ENCODE measurements around the gene PFN3.

PFN3 gene

DNA sequence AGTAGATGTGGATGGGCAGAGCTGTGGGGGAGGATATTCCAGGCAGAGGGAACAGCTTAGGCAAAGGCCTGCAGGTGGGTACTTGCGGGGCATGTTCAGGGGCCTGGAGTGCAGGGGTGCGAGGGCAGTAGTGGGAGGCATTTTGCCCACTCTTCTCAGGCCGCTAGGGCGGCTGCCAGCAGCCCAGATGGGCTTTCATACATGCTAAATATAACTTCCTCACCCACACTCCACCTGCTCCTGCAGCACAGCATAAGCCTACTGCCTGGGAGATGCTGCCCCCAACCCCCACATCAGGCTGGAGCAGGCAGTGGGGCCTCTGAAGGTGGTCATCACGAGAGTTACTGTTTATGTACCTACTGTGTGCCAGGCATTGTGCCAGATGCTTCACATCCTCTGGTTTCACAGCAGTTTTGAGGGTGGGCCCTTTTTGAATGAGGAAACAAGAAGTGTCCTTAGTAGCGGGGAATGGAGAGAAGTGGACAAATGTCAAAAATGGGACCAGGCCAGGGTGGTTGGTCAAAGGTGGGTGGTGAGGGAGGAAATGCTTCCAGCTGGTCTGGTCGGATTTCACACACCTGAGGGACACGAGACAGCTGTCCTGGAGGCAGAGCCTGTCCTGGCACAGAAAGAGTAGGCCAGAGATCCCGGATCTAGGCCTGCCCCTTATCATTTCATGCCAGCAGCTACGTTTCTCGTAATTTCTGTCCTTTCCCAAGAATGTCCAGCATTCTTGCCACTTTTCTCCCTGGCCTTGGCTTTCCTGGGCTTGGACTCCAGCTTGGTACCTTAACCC, 30.6 kb downstream of the PFN3 start:
- TF ChIP-seq FOXP2 (optimal IDR thresholded peaks at IDR 0.05; ENCODE audit: borderline replicate concordance, extremely low read depth, extremely low read length, insufficient read depth) (no peak), TAF1 (IDR thresholded peaks at IDR 0.05; ENCODE audit: borderline replicate concordance, insufficient read depth, low read length) (no peak), POLR2AphosphoS5 (IDR thresholded peaks at IDR 0.05; ENCODE audit: low read depth, low read length) (no peak), SIN3A (IDR thresholded peaks at IDR 0.05; ENCODE audit: borderline replicate concordance, insufficient read depth, low read length) (no peak)
- TF ChIP-seq, protein P1, sequence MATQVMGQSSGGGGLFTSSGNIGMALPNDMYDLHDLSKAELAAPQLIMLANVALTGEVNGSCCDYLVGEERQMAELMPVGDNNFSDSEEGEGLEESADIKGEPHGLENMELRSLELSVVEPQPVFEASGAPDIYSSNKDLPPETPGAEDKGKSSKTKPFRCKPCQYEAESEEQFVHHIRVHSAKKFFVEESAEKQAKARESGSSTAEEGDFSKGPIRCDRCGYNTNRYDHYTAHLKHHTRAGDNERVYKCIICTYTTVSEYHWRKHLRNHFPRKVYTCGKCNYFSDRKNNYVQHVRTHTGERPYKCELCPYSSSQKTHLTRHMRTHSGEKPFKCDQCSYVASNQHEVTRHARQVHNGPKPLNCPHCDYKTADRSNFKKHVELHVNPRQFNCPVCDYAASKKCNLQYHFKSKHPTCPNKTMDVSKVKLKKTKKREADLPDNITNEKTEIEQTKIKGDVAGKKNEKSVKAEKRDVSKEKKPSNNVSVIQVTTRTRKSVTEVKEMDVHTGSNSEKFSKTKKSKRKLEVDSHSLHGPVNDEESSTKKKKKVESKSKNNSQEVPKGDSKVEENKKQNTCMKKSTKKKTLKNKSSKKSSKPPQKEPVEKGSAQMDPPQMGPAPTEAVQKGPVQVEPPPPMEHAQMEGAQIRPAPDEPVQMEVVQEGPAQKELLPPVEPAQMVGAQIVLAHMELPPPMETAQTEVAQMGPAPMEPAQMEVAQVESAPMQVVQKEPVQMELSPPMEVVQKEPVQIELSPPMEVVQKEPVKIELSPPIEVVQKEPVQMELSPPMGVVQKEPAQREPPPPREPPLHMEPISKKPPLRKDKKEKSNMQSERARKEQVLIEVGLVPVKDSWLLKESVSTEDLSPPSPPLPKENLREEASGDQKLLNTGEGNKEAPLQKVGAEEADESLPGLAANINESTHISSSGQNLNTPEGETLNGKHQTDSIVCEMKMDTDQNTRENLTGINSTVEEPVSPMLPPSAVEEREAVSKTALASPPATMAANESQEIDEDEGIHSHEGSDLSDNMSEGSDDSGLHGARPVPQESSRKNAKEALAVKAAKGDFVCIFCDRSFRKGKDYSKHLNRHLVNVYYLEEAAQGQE (IDR thresholded peaks at IDR 0.05; ENCODE audit: insufficient read depth in 1 of 2, low read depth in 2 of 2, low read length in 2 of 2) = no peak

DNA sequence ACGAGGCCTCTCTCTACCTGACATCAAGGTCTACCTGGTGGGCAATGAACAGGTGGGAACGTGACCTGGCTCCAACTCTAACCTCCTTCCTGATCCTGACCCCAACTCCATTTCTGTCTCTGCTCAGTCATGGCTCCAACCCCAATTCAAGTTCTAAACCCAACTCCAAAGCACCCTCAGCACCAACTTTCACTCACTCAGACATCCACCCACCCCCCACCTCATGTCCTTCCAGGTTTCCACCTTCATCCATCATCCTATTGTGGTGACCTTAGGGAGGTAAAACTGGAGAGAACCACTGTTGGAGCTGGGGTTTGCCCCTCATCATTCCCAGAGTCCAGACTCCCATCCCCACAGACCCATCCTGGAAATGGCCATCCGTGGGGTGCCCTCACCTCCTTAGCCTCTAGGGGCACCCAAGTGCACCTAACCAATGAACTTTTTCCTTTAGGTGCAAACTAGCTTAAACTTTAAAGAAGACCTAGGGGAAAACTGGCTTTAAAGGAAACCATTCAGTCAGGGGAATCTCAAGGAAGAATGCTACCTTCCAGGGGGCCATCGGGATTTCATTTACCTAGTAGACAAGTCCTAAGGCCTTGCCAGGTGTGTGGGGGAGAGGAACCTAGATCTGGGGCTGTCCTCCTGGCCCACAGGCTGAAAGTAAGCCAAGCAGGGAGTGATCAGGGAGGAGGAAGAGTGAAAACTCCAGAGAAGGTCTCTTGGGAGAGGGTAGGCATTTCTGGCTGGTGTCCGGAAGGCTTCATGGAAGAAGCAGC, 31.4 kb downstream of the PFN3 start:
- TF ChIP-seq, protein P1 (IDR thresholded peaks at IDR 0.05; ENCODE audit: insufficient read depth in 1 of 2, low read depth in 2 of 2, low read length in 2 of 2) = no peak
- no peak for TF ChIP-seq SIN3A (IDR thresholded peaks at IDR 0.05; ENCODE audit: borderline replicate concordance, insufficient read depth, low read length)
- no peak for TF ChIP-seq TAF1 (IDR thresholded peaks at IDR 0.05; ENCODE audit: borderline replicate concordance, insufficient read depth, low read length)
- no peak for TF ChIP-seq FOXP2 (optimal IDR thresholded peaks at IDR 0.05; ENCODE audit: borderline replicate concordance, extremely low read depth, extremely low read length, insufficient read depth)
- no peak for TF ChIP-seq POLR2AphosphoS5 (IDR thresholded peaks at IDR 0.05; ENCODE audit: low read depth, low read length)

DNA sequence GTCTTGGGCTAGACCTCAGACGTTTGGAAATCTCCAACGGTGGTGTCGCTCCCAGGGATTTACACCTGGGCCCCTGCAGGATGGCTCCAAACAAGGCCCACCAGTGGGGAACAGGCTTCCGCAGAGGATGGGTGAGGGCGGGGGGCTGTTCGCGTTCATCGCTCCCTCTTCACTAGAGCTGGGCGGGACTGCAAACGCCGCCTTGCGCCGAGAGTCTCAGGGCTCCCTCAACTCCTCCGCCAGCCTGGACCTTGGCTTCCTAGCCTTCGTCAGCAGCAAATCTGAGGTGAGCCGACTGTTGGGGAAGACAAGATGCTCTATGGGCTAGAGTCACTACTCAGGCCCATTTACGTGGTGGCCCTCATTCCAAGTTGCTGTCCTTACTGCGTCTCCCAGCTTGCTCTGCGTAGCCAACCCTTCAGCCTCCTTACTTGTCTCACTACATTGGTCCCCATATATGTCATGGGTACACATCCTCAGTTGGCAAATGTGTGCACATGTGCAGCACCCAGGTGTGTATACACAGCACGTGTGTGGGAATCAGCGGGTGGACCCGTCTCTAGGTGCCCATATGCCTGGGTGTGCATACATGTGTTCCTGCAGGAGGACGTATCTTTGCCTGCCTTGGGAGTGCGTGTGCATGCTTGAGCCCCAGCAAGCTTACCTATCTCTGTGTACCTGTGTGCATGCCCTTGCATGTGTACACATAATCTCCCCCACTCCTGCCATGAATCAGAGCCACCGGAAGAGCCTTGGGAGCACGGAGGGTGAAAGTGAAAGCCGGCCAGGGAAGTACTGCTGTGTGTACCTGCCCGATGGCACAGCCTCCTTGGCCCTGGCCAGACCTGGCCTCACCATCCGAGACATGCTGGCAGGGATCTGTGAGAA, 32.2 kb downstream of the PFN3 start:
- no peak for TF ChIP-seq TAF1 (IDR thresholded peaks at IDR 0.05; ENCODE audit: borderline replicate concordance, insufficient read depth, low read length)
- TF ChIP-seq POLR2AphosphoS5 (IDR thresholded peaks at IDR 0.05; ENCODE audit: low read depth, low read length) = no peak
- TF ChIP-seq FOXP2 (optimal IDR thresholded peaks at IDR 0.05; ENCODE audit: borderline replicate concordance, extremely low read depth, extremely low read length, insufficient read depth) = no peak
- TF ChIP-seq, protein P1 (IDR thresholded peaks at IDR 0.05; ENCODE audit: insufficient read depth in 1 of 2, low read depth in 2 of 2, low read length in 2 of 2) = no peak
- no peak for TF ChIP-seq SIN3A (IDR thresholded peaks at IDR 0.05; ENCODE audit: borderline replicate concordance, insufficient read depth, low read length)

DNA sequence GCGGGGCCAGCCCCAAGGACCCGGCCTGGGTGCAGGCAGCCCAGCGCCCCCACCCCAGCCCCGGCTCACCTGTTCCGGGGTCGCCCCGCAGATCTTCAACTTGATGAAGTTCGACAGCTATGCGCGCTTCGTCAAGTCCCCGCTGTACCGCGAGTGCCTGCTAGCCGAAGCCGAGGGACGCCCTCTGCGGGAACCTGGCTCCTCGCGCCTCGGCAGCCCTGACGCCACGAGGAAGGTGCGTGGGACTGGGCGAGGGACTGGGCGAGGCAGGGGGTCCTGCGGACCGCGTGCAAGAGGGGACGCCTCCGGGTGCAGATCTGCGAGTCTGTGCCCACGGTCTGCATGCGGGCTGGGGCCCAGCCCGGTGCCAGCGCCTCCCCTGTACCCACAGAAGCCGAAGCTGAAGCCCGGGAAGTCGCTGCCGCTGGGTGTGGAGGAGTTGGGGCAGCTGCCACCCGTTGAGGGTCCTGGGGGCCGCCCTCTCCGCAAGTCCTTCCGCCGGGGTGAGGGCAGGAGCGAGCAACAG, 33.1 kb downstream of the PFN3 start:
- no peak for TF ChIP-seq SIN3A (IDR thresholded peaks at IDR 0.05; ENCODE audit: borderline replicate concordance, insufficient read depth, low read length)
- TF ChIP-seq POLR2AphosphoS5 (IDR thresholded peaks at IDR 0.05; ENCODE audit: low read depth, low read length) = no peak
- no peak for TF ChIP-seq FOXP2 (optimal IDR thresholded peaks at IDR 0.05; ENCODE audit: borderline replicate concordance, extremely low read depth, extremely low read length, insufficient read depth)
